Measurements from ENCODE around the gene DPYSL5. TPM values are rescaled to one million over a fixed set of nuclear protein-coding genes. Genes with fewer than 3 reads are reported as not detected.

DPYSL5 gene
- total RNA-seq, 1 donor from 2014 or later = not detected

- H3K27me3 Mint-ChIP-seq = peaks cover 15% of the 10 kb centered on the region
- POLR2A ChIA-PET = no interaction called here
- H3K4me1 Mint-ChIP-seq = no peaks in the 10 kb centered on the region
Measured at GRCh38 chr2:26807788-26808460, 40.0 kb upstream of the DPYSL5 start.

GRCh38 chr2:26809211-26809610 is 38.7 kb upstream of the DPYSL5 start:
- no peak overlapping the region for H3K4me3 Mint-ChIP-seq
- peaks cover 15% of the 10 kb centered on the region for H3K27me3 Mint-ChIP-seq
- H3K36me3 Mint-ChIP-seq (ENCODE audit: low read depth) = no peaks in the 10 kb centered on the region
- no peak overlapping the region for H3K27ac Mint-ChIP-seq
- H3K9me3 Mint-ChIP-seq = no peaks in the 10 kb centered on the region
- H3K4me1 Mint-ChIP-seq = no peaks in the 10 kb centered on the region
- no peak for DNase-seq
- intact Hi-C loops (cut with micrococcal nuclease) = no loop called here
- no peak for ATAC-seq (ENCODE audit: low read depth)
- POLR2A ChIA-PET = no interaction called here
- CTCF ChIA-PET = no interaction called here
- TF ChIP-seq CTCF (IDR thresholded peaks at IDR 0.05) = no peak

More at GRCh38 chr2:26807788-26808460, 40.0 kb upstream of the DPYSL5 start:
- no peak overlapping the region for H3K27ac Mint-ChIP-seq
- H3K4me3 Mint-ChIP-seq = no peak overlapping the region
- CTCF ChIA-PET = interaction anchor here (0.6 kb wide), 1 partner anchor 70 kb away, joined by 4 read pairs; no protein-coding TSS in a partner anchor
- no peak for ATAC-seq (ENCODE audit: low read depth)
- H3K9me3 Mint-ChIP-seq = no peaks in the 10 kb centered on the region
- no peak for DNase-seq
- intact Hi-C loops (cut with micrococcal nuclease) = no loop called here
- no peaks in the 10 kb centered on the region for H3K36me3 Mint-ChIP-seq (ENCODE audit: low read depth)
- TF ChIP-seq CTCF (IDR thresholded peaks at IDR 0.05) = no peak

GRCh38 chr2:26809876-26810577 is 37.9 kb upstream of the DPYSL5 start:
- H3K36me3 Mint-ChIP-seq (ENCODE audit: low read depth) = no peaks in the 10 kb centered on the region
- ChIA-PET CTCF (no interaction called here), POLR2A (no interaction called here)
- no peak for DNase-seq
- peaks cover 18% of the 10 kb centered on the region for H3K27me3 Mint-ChIP-seq
- no peak for TF ChIP-seq CTCF (IDR thresholded peaks at IDR 0.05)
- intact Hi-C loops (cut with micrococcal nuclease) = no loop called here
- no peak overlapping the region for H3K4me3 Mint-ChIP-seq
- no peaks in the 10 kb centered on the region for H3K4me1 Mint-ChIP-seq
- H3K9me3 Mint-ChIP-seq = no peaks in the 10 kb centered on the region
- H3K27ac Mint-ChIP-seq = no peak overlapping the region
- no peak for ATAC-seq (ENCODE audit: low read depth)

- CTCF ChIA-PET = no interaction called here
- no peaks in the 10 kb centered on the region for H3K4me1 Mint-ChIP-seq
- H3K27ac Mint-ChIP-seq = no peak overlapping the region
- peaks cover 23% of the 10 kb centered on the region for H3K27me3 Mint-ChIP-seq
- ATAC-seq (ENCODE audit: low read depth) (no peak), DNase-seq (no peak)
- intact Hi-C loops (cut with micrococcal nuclease) = no loop called here
- no peaks in the 10 kb centered on the region for H3K36me3 Mint-ChIP-seq (ENCODE audit: low read depth)
- no peak overlapping the region for H3K4me3 Mint-ChIP-seq
- H3K9me3 Mint-ChIP-seq = no peaks in the 10 kb centered on the region
- POLR2A ChIA-PET = no interaction called here
- TF ChIP-seq CTCF (IDR thresholded peaks at IDR 0.05) = no peak
Measured at GRCh38 chr2:26811261-26811660, 36.7 kb upstream of the DPYSL5 start.

GRCh38 chr2:26811791-26812694 is 35.9 kb upstream of the DPYSL5 start:
- ATAC-seq (ENCODE audit: low read depth) (no peak), DNase-seq (no peak)
- H3K4me3 Mint-ChIP-seq = no peak overlapping the region
- CTCF ChIA-PET = no interaction called here
- H3K36me3 Mint-ChIP-seq (ENCODE audit: low read depth) = no peaks in the 10 kb centered on the region
- TF ChIP-seq CTCF (IDR thresholded peaks at IDR 0.05) = no peak
- peaks cover 25% of the 10 kb centered on the region for H3K27me3 Mint-ChIP-seq
- intact Hi-C loops (cut with micrococcal nuclease) = no loop called here
- POLR2A ChIA-PET = no interaction called here
- no peaks in the 10 kb centered on the region for H3K4me1 Mint-ChIP-seq
- H3K27ac Mint-ChIP-seq = no peak overlapping the region
- no peaks in the 10 kb centered on the region for H3K9me3 Mint-ChIP-seq
